ENCODE results near the gene IFNB1.

- TF ChIP-seq POLR2A (IDR thresholded peaks at IDR 0.05) (no peak), CTCF (IDR thresholded peaks at IDR 0.05) (no peak), POLR2AphosphoS5 (IDR thresholded peaks at IDR 0.05; ENCODE audit: insufficient read depth in 1 of 2, low read depth in 1 of 2) (no peak)
Observed at GRCh38 chr9:21042466-21042865, 35.3 kb downstream of the IFNB1 start.
